VCaP (cell line): Measurements from ENCODE around the gene NUDT3.

Source experiments
- H3K27ac ChIP-seq: fragments of 450-650 bp; 2 replicates; pipeline ENCODE4 v1.5.1; 2017
- TF ChIP-seq, protein P1 (sequence below): fragments of 450-650 bp; conservative IDR thresholded peaks from 2 replicates; pipeline ENCODE4 v1.5.1; 2017; ENCODE audit warnings: mild to moderate bottlenecking, moderate library complexity

NUDT3 gene

DNA sequence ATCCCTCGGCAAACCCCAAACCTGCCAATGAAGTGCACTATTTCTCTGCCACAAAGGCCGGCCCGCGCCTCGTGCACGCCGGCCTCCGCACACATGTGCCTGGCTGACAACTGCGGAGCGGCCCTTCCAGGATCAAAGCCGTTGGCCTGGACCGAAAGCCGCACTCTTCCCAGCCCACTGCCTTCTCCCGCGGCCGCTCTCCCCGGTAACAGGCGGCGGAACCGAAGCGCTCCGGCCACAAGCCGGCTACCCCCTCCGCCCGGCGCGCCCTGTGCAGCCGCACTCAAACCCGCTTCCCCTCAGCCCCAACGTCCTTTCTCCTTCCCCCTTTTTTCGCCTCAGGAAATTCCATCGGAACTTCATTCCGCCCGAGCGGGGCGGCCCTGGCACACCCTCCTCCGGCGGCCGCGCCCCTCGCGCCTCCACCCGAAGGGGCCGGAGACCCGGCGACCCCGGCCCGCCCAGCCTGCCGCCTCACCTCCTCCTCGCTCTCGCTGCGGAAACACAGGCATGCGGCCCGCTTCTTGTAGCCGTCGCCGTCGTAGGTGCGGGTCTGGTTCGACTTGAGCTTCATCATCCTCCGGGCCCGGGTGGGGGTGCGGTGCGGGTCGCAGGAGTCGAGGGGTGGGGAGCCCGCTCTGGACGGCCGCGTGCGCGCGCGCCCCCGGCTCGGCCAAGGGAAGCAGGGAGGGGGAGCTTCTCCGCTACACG lies 528 bp downstream of the NUDT3 start:
- peak overlapping the region; percentile 98 for H3K27ac ChIP-seq
- TF ChIP-seq, protein P1, sequence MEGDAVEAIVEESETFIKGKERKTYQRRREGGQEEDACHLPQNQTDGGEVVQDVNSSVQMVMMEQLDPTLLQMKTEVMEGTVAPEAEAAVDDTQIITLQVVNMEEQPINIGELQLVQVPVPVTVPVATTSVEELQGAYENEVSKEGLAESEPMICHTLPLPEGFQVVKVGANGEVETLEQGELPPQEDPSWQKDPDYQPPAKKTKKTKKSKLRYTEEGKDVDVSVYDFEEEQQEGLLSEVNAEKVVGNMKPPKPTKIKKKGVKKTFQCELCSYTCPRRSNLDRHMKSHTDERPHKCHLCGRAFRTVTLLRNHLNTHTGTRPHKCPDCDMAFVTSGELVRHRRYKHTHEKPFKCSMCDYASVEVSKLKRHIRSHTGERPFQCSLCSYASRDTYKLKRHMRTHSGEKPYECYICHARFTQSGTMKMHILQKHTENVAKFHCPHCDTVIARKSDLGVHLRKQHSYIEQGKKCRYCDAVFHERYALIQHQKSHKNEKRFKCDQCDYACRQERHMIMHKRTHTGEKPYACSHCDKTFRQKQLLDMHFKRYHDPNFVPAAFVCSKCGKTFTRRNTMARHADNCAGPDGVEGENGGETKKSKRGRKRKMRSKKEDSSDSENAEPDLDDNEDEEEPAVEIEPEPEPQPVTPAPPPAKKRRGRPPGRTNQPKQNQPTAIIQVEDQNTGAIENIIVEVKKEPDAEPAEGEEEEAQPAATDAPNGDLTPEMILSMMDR = no peak

DNA sequence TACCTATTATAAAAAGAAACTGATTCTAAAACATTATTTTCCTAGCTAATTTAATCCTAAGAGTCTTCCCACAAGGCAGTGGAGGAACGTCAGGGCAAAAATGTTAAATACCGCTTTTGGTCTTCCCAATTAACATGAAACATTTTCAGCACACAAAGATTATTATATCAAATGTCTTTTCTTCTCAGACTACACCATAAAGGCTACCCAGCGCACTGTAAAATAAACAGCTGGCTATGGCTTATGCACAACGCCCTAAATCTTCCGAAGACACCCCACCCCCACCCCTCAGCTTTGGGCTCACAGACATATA lies 1.0 kb downstream of the NUDT3 start:
- TF ChIP-seq, protein P1 = no peak
- H3K27ac ChIP-seq = peak overlapping the region; percentile 98

DNA sequence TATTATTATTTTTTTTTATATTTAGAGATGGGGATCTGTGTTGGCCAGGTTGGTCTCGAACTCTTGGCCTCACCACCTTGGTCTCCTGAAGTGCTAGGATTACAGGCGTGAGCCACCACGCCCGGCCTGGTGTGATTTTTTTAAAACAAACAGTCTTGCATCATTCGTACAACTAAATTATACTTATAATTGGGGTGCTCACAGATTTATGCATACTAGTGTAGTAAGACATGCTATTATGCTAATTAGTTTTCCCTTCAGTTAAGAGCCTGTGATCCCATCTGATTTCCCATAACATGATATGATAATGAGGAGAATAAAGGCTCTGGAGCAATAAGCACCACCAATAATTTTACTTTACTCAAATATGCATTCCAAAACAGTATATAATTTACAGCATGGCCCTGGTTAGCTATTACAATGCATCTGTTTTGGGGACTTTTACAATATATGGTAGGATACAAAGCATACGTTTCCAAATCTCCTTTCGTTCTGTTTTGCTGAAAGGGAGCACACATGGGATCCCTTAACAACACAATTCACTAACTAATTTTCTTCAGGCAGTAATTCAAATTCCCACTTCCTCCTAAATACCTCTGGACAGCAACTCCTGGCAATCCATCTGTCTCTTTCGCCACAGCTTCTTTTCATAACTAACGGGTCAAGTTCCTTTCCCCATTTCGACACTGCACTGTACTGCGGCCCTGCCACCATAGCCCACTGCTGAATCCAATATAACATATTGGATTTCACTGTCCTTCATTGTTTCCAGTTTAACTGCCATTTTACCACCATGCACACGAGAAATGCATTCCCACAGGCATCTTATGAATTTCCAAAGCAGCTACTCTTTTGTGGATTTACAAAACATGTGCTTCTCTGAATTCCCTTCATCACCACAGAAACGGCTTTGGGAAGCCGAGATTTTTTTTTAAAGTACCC lies 1.7 kb downstream of the NUDT3 start:
- H3K27ac ChIP-seq = peak overlapping the region; percentile 98
- TF ChIP-seq, protein P1 = no peak

DNA sequence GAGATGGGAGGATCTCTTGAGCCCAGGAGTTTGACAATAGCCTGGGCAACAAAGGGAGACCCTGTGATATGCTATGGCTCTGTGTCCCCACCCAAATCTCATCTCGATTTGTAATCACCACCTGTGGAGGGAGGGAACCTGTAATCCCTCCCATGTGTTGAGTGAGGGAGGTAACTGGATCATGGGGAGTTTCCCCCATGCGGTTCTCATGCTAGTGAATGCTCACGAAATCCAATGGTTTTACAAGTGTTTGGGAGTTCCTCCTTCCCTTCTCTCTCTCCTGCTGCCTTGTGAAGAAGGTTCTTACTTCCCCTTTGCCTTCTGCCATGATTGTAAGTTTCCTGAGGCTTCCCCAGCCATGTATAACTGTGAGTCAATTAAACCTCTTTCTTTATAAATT lies 3.4 kb downstream of the NUDT3 start:
- no peak overlapping the region for H3K27ac ChIP-seq
- TF ChIP-seq, protein P1 = no peak

DNA sequence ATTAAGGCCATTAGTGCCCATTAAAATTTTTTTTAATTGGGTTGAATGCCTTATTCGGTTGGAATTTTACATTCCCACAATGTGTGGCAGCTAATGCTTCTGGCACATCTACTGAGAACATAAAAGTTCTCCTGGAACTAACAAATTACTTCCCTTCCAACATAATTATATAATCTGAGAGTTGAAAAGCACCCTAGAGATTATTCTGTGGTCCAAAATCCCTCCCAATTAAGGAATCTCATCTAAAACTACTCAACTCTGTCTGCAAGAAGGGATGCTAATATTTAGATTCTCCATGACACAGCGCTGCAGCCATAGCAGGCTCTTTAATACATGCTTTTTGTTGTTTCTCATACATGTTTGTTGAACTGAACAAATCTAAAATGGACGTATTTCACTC lies 4.0 kb downstream of the NUDT3 start:
- TF ChIP-seq, protein P1 = no peak
- H3K27ac ChIP-seq = no peak overlapping the region

DNA sequence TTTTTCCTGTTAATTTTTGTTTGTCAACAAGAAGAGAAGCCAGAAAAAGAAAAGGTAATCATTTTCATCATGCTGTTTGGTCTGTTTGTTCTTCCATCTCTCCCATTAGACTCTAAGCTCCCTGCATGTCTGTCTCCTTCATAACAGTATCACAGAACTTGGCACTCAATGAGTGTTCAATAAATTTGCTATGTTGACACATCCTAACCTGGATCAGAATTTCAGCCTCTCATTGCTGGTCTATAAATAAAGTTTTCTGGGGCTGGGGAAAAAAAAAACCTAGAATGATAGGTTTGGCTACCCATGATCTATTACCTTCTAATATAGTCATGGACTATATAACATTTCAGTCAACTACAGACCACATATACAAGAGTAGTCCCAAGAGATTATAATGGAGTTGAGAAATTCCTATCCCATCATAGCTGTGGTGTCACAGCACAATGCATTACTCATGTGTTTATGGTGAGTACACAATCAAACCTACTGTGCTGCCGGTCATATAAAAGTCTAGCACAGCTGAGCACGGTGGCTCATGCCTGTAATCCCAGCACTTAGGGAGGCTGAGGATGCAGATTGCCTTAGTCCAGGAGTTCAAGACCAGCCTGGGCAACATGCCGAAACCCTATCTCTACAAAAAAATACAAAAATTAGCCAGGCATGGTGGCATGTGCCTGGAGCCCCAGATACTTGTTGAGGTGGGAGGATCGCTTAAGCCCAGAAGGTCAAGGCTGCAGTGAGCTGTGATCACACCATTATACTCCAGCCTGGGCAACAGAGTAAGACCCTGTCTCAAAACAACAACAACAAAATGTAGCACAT lies 5.9 kb downstream of the NUDT3 start:
- no peak overlapping the region for H3K27ac ChIP-seq
- TF ChIP-seq, protein P1 = no peak

DNA sequence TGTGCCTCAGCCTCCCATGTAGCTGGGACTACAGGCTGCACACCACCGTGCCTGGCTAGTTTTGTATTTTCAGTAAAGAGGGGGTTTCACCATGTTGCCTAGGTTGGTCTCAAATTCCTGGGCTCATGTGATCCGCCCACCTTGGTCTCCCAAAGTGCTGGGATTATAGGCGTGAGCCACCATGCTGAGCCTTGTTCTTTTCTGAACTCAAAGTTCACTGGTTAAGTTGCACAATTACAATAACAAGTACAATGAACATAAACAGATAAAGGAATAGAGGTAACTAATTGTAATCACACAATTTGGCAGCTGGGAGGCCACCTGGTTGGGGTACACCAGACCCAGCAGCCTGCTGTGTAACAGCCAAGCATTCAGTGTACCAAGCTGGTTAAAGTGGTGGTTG lies 6.7 kb downstream of the NUDT3 start:
- TF ChIP-seq, protein P1 = no peak
- no peak overlapping the region for H3K27ac ChIP-seq
